Measurements from ENCODE around the gene ST7. TPM values are rescaled to one million over a fixed set of nuclear protein-coding genes. Genes with fewer than 3 reads are reported as not detected.

The ST7 gene
- total RNA-seq, 1 experiment from 2014 or later: 12.9 TPM

GRCh38 chr7:117085275-117085674 is 132.0 kb downstream of the ST7 start:
- no peak overlapping the region for H3K9ac ChIP-seq (ENCODE audit: extremely low read depth, insufficient read length, low read length)

More at GRCh38 chr7:117085275-117085674, 132.0 kb downstream of the ST7 start:
- Histone ChIP-seq H2AK5ac (ENCODE audit: insufficient read length, low read length) (no peak overlapping the region), H3K23ac (ENCODE audit: insufficient read length, low read depth, low read length) (no peak overlapping the region), H3K23me2 (ENCODE audit: insufficient read length, low read depth, low read length, poor library complexity, severe bottlenecking) (no peaks in the 10 kb centered on the region), H3T11ph (ENCODE audit: low read length) (no peak overlapping the region), H3K18ac (ENCODE audit: insufficient read length, low read depth, low read length) (no peak overlapping the region), H4K8ac (replicated peaks; ENCODE audit: insufficient read length, low read depth, low read length) (no peak overlapping the region), H4K91ac (ENCODE audit: insufficient read length, low read depth, low read length) (no peak overlapping the region), H2AFZ (ENCODE audit: low read length) (no peak overlapping the region), H3K79me2 (ENCODE audit: insufficient read depth, low read length) (peaks cover 5% of the 10 kb centered on the region; the same call in 1 of the 2 replicates), H2BK20ac (ENCODE audit: low read depth, low read length, poor library complexity, severe bottlenecking) (no peak overlapping the region), H3K27ac (ENCODE audit: insufficient read length, low read depth, low read length) (no peak overlapping the region), H4K5ac (ENCODE audit: insufficient read length, low read depth, low read length) (no peak overlapping the region), H3K4me1 (ENCODE audit: insufficient read depth, low read length) (no peaks in the 10 kb centered on the region), H2BK12ac (ENCODE audit: insufficient read length, low read depth, low read length) (no peak overlapping the region), H3K79me1 (ENCODE audit: insufficient read depth, low read depth, low read length, poor library complexity, severe bottlenecking) (no peaks in the 10 kb centered on the region), H2BK5ac (ENCODE audit: insufficient read length, low read length) (no peak overlapping the region), H2BK120ac (ENCODE audit: low read depth, low read length, poor library complexity, severe bottlenecking) (no peak overlapping the region), H2BK15ac (ENCODE audit: low read depth, low read length) (no peak overlapping the region), H3K14ac (ENCODE audit: insufficient read depth, low read length) (no peak overlapping the region), H3K56ac (ENCODE audit: insufficient read length, low read depth, low read length) (no peak overlapping the region), H4K20me1 (ENCODE audit: control insufficient read depth, insufficient read depth, insufficient read length) (no peaks in the 10 kb centered on the region), H3K27me3 (ENCODE audit: insufficient read depth, low read length) (no peaks in the 10 kb centered on the region), H3K9me3 (ENCODE audit: control insufficient read depth, low read depth, low read length) (no peaks in the 10 kb centered on the region), H3K4me2 (ENCODE audit: insufficient read depth, insufficient read length, low read length) (no peak overlapping the region), H3K4ac (ENCODE audit: low read depth, low read length) (no peak overlapping the region)
- no peaks in the 10 kb centered on the region for H3K36me3 Mint-ChIP-seq (ENCODE audit: insufficient read depth in 1 of 3, low read depth in 3 of 3)
- no peak for DNase-seq
- H3K27ac Mint-ChIP-seq: no peak overlapping the region
- TF ChIP-seq, protein P1, sequence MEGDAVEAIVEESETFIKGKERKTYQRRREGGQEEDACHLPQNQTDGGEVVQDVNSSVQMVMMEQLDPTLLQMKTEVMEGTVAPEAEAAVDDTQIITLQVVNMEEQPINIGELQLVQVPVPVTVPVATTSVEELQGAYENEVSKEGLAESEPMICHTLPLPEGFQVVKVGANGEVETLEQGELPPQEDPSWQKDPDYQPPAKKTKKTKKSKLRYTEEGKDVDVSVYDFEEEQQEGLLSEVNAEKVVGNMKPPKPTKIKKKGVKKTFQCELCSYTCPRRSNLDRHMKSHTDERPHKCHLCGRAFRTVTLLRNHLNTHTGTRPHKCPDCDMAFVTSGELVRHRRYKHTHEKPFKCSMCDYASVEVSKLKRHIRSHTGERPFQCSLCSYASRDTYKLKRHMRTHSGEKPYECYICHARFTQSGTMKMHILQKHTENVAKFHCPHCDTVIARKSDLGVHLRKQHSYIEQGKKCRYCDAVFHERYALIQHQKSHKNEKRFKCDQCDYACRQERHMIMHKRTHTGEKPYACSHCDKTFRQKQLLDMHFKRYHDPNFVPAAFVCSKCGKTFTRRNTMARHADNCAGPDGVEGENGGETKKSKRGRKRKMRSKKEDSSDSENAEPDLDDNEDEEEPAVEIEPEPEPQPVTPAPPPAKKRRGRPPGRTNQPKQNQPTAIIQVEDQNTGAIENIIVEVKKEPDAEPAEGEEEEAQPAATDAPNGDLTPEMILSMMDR (conservative IDR thresholded peaks at IDR 0.05): no peak
- no peaks in the 10 kb centered on the region for H3K9me3 Mint-ChIP-seq
- no peak overlapping the region for H3K4me3 Mint-ChIP-seq
- H3K4me1 Mint-ChIP-seq: peaks cover 4 to 5% of the 10 kb centered on the region in 2 experiments; a peak in 2 of 4 replicates
- H3K27me3 Mint-ChIP-seq (ENCODE audit: low read depth): no peaks in the 10 kb centered on the region
- WGBS (ENCODE audit: extremely low coverage, insufficient read length, low lambda C conversion rate): no CpG with 5 or more reads among the region's 3 CpGs
